ENCODE measurements around the gene PRKAG3. TPM values are rescaled to one million over a fixed set of nuclear protein-coding genes. Genes with fewer than 3 reads are reported as not detected.

PRKAG3 gene
- total RNA-seq, 1 experiment from 2014 or later: not detected

DNA sequence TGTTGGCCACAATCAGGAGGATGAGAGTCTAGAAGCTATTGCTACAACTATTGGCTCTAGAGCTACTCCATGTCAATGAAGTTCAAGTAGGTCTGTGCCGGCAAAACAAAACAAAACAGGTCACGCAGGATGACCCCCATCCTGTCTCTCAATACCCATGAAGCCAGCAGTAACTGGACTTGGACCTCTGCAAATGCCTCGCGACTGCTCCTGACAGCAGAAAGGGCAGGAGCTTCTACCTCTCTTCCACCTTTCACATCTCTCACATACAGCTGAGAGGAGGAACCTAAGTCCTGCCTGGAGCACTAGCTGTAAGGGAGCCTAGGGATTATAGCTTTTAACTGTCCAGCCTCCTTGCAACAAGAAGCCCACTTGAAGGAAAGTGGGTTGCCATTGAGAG, 16.0 kb downstream of the PRKAG3 start:
- H2AFZ ChIP-seq: no peak overlapping the region
- CTCF ChIA-PET: interaction anchor here (0.6 to 1.0 kb wide), 2 partner anchors 128 to 131 kb away, joined by 3 to 6 read pairs; no protein-coding TSS in a partner anchor
- no peaks in the 10 kb centered on the region for H3K27me3 ChIP-seq (ENCODE audit: insufficient read depth, low read depth)
- no peak overlapping the region for H3K4me2 ChIP-seq
- H3K79me2 ChIP-seq (ENCODE audit: low read depth): no peaks in the 10 kb centered on the region
- H3K9me3 ChIP-seq (ENCODE audit: insufficient read depth, low read depth): no peaks in the 10 kb centered on the region
- H3K36me3 ChIP-seq (ENCODE audit: low read depth): no peaks in the 10 kb centered on the region
- POLR2A ChIA-PET (ENCODE audit: unreplicated experiment): no interaction called here
- H4K20me1 ChIP-seq (ENCODE audit: insufficient read depth): no peaks in the 10 kb centered on the region
- no peak for DNase-seq
- no peak for TF ChIP-seq EZH2 (IDR thresholded peaks at IDR 0.05; ENCODE audit: low read depth)
- TF ChIP-seq, protein P1, sequence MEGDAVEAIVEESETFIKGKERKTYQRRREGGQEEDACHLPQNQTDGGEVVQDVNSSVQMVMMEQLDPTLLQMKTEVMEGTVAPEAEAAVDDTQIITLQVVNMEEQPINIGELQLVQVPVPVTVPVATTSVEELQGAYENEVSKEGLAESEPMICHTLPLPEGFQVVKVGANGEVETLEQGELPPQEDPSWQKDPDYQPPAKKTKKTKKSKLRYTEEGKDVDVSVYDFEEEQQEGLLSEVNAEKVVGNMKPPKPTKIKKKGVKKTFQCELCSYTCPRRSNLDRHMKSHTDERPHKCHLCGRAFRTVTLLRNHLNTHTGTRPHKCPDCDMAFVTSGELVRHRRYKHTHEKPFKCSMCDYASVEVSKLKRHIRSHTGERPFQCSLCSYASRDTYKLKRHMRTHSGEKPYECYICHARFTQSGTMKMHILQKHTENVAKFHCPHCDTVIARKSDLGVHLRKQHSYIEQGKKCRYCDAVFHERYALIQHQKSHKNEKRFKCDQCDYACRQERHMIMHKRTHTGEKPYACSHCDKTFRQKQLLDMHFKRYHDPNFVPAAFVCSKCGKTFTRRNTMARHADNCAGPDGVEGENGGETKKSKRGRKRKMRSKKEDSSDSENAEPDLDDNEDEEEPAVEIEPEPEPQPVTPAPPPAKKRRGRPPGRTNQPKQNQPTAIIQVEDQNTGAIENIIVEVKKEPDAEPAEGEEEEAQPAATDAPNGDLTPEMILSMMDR (conservative IDR thresholded peaks at IDR 0.05): no peak
- intact Hi-C loops (cut with micrococcal nuclease; ENCODE audit: unreplicated experiment): no loop called here
- no peak overlapping the region for H3K4me3 ChIP-seq
- no peak overlapping the region for H3K27ac ChIP-seq
- H3F3A ChIP-seq (ENCODE audit: insufficient read depth, low read depth): 0 out of 2 replicates have a peak, but pooled peaks cover 2% of the 10 kb centered on the region
- no peaks in the 10 kb centered on the region for H3K9me2 ChIP-seq (ENCODE audit: insufficient read depth)
- BruUV-seq (replicated peaks): no TSS peak
- peaks cover 4% of the 10 kb centered on the region; the same call in 1 of the 2 replicates for H3K4me1 ChIP-seq (replicated peaks; ENCODE audit: insufficient read depth)

DNA sequence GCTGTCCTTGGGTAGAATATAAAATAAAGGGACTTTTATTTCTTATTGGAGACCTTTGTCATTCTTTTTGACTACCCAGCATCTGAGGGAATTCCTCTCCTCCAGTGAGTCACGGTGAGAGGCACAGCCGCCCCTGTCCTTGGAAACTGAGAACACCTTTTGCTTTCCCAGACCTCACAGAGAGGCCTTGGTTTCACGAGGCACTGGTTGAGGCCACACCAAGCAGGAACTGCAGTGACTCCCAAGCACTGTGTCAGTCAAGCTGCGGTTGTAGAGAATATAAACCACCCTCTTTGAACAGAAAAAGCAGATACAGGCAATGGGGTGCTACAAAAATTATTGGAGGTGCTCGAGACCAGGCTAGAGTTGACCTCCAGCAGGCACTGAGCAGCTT, 16.4 kb downstream of the PRKAG3 start:
- Histone ChIP-seq H3K9me3 (ENCODE audit: insufficient read depth, low read depth) (no peaks in the 10 kb centered on the region), H3K79me2 (ENCODE audit: low read depth) (no peaks in the 10 kb centered on the region), H3K36me3 (ENCODE audit: low read depth) (no peaks in the 10 kb centered on the region), H2AFZ (no peak overlapping the region), H3F3A (ENCODE audit: insufficient read depth, low read depth) (0 out of 2 replicates have a peak, but pooled peaks cover 2% of the 10 kb centered on the region), H4K20me1 (ENCODE audit: insufficient read depth) (no peaks in the 10 kb centered on the region), H3K27ac (no peak overlapping the region), H3K27me3 (ENCODE audit: insufficient read depth, low read depth) (no peaks in the 10 kb centered on the region), H3K4me1 (replicated peaks; ENCODE audit: insufficient read depth) (peaks cover 4% of the 10 kb centered on the region; the same call in 1 of the 2 replicates), H3K4me2 (no peak overlapping the region), H3K9me2 (ENCODE audit: insufficient read depth) (no peaks in the 10 kb centered on the region), H3K4me3 (no peak overlapping the region)
- POLR2A ChIA-PET (ENCODE audit: unreplicated experiment): no interaction called here
- BruUV-seq (replicated peaks): no TSS peak
- no peak for TF ChIP-seq EZH2 (IDR thresholded peaks at IDR 0.05; ENCODE audit: low read depth)
- TF ChIP-seq, protein P1 (conservative IDR thresholded peaks at IDR 0.05): no peak
- CTCF ChIA-PET: interaction anchor here (0.6 kb wide), 1 partner anchor 132 kb away, joined by 6 read pairs; no protein-coding TSS in a partner anchor
- DNase-seq: no peak
- intact Hi-C loops (cut with micrococcal nuclease; ENCODE audit: unreplicated experiment): no loop called here

DNA sequence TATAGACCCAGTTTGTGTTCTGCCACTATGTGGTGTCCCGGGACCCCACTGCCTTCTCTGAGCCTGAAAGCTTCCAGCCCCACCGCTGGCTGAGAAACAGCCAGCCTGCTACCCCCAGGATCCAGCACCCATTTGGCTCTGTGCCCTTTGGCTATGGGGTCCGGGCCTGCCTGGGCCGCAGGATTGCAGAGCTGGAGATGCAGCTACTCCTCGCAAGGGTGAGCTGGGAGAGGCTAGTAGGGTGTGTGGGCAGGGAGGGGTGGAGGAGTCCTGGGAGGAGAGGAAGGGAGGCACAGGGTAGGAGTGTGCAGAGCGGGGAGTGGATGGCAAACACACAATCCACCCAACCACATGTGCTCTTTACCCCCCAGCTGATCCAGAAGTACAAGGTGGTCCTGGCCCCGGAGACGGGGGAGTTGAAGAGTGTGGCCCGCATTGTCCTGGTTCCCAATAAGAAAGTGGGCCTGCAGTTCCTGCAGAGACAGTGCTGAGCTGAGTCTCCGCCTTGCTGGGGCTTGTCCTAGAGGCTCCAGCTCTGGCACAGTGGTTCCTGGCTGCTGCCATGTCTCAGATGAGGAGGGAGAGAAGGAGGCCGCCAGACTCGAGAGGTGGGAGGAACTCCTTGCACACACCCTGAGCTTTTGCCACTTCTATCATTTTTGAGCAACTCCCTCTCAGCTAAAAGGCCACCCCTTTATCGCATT, 16.9 kb downstream of the PRKAG3 start:
- H3K27ac ChIP-seq: no peak overlapping the region
- no peak overlapping the region for H3K4me3 ChIP-seq
- no peaks in the 10 kb centered on the region for H3K9me3 ChIP-seq (ENCODE audit: insufficient read depth, low read depth)
- no peaks in the 10 kb centered on the region for H4K20me1 ChIP-seq (ENCODE audit: insufficient read depth)
- CTCF ChIA-PET: interaction anchor here (0.6 kb wide), 1 partner anchor 132 kb away, joined by 6 read pairs; no protein-coding TSS in a partner anchor
- 0 out of 2 replicates have a peak, but pooled peaks cover 2% of the 10 kb centered on the region for H3F3A ChIP-seq (ENCODE audit: insufficient read depth, low read depth)
- no peak for DNase-seq
- TF ChIP-seq, protein P1 (conservative IDR thresholded peaks at IDR 0.05): no peak
- TF ChIP-seq EZH2 (IDR thresholded peaks at IDR 0.05; ENCODE audit: low read depth): no peak
- H3K36me3 ChIP-seq (ENCODE audit: low read depth): no peaks in the 10 kb centered on the region
- no peak overlapping the region for H3K4me2 ChIP-seq
- intact Hi-C loops (cut with micrococcal nuclease; ENCODE audit: unreplicated experiment): no loop called here
- no peaks in the 10 kb centered on the region for H3K9me2 ChIP-seq (ENCODE audit: insufficient read depth)
- no peaks in the 10 kb centered on the region for H3K27me3 ChIP-seq (ENCODE audit: insufficient read depth, low read depth)
- no TSS peak for BruUV-seq (replicated peaks)
- POLR2A ChIA-PET (ENCODE audit: unreplicated experiment): no interaction called here
- H3K79me2 ChIP-seq (ENCODE audit: low read depth): no peaks in the 10 kb centered on the region
- no peak overlapping the region for H2AFZ ChIP-seq
- peaks cover 4% of the 10 kb centered on the region; the same call in 1 of the 2 replicates for H3K4me1 ChIP-seq (replicated peaks; ENCODE audit: insufficient read depth)
